NCI-H2081 (cell line): ENCODE measurements around the gene STK39.

Source experiments
- DNase-seq, 2 experiments: peaks; one replicate each; lab custom pipeline; 2025; lab: John Stamatoyannopoulos, UW

The STK39 gene

DNA sequence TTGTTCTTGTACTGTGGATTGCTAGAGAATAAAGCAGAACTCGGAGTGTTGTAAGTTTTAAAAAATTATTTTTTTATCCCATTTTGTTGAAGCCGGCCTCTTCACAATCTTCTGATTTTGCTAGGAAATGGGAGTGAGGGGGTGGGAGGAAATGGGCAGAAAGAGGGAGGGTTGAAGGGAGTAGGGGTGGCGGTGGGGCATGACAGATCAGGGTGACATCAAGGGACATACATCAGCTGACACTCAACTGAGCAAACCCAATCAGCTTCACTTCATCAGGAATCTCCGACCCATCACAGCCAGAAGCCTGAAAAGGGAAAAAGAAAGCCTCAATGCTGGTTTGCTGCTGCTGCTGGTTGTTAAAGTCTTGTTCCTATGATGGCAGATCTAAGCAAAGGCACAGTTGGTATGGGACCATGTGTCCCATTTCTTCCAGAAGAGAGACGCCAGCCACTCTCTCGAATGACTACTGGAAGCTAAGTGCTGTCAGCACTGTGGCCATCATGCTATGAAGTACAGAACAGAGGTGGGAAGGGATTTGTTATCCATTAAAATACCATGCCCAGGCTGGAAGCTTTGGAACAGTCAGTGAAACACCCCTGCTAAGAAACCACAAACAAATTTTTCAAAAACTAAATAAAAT is 292.0 kb downstream of the STK39 start:
- no peak for DNase-seq

DNA sequence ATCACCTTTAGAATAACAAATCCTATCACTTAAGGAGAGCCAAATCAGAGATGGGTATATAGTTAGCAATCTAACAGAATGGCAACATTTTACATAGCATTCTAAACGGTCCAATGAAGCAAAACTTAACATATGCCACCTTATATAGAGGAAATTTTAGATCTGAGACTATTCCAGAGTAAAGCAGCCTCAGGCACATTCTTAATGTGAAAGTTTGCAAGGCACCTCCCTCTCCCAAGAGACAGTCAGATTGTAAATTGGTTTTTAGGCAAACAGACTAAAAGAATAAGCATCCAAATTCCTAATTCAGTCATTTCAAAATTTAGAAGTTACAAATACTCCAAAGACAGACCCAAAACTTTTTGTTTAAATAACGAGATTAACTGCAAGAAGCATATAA is 292.9 kb downstream of the STK39 start:
- no peak for DNase-seq

DNA sequence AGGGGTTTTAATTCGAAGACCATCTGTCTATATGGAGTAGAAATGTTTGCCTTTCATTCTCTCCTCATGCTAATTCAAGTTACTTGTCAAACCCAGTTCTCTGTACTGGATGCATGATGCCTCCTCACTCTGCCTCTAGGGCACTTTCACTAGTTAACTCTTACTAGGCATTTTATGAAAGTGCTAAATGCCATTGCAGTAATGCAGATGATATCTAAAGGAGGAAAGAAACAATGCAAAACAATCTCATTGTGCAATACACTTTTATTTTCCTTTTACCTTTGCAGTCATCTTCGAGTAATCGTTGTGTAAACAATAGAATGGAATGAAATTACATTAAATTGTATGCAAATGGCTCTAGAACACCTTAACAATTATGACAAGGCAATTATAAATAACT is 293.6 kb downstream of the STK39 start:
- no peak for DNase-seq

DNA sequence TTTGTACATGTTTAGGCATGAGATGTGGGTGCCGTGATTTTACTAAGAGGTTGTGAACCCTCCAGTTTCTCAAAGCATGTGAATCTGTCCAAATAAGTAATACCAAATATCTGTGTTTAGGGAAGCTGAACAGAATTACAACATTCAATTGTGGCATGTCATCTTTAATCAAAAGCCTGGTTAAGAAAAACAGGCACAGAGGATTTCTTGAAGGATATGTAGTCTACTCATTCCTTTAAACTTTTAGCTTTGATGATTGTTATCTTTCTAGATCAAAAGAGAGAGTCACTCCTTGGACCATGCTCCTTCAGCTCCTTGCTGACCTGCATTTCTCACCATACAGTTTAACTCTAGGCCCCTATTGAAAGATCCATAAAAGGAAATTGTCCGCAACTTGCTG is 296.8 kb downstream of the STK39 start:
- DNase-seq = no peak

DNA sequence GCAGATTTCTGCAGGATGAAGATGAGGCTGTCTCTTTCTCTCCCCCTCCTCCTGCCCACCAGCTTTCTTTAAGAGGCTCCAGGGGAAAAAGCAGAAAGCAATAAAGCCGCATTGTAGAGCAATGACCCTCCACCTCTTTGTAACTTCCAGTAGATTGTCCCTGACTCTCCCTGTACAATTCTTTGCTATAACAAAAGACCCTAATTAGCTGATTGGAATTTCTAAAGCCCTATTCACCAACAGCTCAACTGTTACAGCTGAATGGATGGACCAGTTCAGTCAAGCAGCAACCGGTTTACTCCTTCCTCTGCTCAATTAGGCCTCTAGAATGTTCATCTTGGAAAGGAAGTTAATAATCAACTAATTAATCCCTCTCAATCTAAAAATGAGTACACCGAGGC is 301.0 kb downstream of the STK39 start:
- no peak for DNase-seq

DNA sequence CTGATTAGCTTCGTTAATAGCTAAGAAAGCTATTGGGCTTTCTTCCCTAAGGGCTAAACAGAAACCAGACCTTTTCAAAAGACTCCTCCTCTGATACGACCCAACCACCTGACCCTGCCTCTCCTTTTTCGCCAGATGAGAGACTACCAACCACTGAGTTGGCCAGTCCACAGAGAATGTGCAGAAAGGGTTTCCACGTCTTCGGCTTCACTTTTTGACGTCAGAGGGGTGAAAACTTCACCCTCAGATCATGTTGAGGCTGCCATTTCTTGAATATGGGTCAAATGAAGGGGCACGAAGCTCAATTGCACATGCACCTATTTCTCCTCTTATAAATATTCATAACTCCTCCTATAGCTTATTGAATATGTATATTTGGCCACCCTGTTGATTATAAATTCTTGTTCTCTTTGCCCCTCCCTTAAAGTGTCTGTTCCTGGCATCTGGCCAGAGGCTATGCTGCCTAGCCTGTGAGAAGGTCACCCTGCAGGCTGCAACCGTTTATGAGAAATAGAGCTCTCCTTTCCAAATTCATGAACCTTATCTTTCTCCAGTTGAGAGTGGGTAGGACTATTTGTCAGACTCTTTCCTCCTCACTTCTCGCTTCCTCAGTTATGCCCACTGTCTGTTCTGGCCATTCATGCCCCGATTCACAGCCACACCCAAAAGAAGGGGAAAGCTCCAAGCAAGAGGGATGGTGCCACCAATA is 301.6 kb downstream of the STK39 start:
- DNase-seq = no peak

DNA sequence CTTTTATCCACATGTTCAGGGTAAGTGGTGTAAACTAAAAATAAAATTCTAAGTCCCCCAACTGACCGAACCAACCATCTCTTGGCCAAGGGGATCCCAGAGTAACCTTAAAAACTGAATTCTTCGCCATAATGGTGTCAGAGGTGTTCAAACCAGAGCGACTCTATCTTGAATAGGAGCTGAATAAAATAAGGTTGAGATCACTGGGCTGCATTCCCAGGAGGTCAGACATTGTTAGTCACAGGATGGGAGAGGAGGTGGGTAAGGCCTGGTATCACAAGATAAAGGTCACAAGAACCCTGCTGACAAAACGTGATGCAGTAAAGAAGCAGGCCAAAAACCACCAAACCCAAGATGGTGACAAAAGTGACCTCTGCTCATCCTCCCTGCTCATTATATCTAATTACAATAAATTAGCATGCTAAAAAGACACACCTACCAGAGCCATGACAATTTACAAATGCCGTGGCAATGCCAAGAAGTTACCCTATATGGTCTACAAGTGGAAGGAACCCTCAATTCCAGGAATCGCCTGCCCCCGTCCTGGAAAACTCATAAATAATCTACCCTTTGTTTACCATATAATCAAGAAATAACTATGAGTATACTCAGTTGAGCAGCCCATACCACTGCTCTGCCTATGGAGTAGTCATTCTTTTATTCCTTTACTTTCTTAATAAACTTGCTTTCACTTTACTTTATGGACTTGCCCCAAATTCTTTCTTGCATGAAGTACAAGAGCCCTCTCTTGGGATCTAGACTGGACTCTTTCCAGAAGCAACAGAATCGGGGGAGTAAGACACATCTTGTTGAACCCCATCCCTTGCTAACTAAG is 302.4 kb downstream of the STK39 start:
- DNase-seq = no peak

DNA sequence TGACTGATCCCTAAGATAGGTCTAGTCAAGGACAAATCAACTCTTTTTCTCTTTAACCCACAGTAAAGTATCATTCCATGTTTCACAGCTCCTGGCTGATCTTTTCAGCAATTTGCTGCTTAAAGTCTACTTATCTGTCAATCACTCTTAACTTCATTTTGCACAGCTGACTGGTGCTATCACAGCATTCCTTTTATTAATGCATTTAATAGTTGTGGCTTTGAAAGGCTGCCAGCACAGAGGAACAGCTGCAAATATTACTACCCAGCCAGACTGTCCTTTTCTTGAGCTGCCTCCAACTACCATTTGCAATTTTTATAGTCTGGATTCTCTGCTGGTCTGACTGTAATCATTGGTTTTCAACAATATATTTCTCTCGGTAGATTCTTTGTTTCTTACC is 303.5 kb downstream of the STK39 start:
- DNase-seq = no peak

DNA sequence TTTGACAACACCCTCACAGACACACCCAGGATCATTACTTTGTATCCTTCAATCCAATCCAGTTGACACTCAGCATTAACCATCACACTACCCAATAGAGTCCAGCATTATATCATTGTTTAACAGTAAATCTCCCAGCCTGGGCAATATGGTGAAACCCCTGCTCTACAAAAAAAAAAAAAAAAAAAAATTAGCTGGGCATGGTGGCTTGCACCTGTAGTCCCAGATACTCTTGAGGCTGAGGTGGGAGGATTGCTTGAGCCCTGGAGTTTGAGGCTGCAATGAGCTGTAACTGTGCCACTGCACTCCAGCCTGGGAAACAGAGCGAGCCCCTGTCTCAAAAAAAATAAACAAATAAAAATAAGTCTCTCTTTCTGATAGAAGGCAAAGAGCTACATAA is 304.0 kb downstream of the STK39 start:
- no peak for DNase-seq

DNA sequence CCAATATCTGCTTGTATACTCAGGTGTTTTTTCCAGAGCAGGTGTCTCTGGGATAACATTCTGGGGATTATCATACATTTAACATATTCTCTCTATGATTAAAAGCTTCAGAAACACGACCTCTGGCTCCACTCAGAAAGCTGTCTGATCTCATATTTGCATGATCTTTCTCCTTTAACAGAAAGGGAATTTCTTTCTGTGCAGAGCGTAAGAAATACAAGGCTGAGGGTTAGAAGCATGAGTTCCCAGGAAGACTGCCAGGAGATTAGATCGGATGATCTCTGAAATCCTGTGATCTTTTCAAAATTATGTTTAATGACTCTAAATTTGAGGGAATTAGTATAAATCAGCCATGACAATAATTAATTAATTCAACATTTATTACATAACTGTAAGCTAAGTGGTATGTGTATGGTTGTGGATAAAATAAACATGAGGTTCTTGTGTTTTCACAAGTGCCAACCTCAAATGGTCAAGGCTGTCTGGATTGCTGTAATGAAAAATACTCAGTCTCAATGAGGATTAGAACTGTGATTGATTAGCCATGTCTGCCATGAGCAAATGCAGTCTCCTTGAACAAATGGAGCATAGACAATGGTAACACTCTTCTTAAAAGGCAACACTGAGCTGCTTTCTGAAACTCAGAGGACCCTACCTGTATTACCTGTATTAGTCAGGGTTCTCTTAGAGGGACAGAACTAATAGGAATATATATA is 304.9 kb downstream of the STK39 start:
- no peak for DNase-seq

DNA sequence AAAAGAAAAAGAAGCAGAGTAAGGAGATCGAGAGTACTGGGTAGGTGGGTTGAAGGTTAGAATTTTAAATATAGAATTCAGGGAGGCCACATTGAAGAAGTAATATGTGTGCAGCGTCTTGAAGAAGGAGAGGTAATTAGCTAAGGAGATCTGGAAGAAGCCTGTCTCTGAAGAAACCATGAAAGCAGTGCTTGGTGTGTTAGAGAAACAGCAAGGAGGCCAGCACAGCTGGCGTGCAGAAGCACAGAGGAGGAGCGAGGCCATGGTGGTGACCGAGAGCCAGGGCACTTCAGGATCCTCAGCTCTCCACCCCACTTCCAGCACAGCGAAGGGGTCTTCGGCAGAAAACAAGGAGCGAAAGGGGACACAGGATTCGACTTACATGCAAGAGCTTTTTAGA is 305.8 kb downstream of the STK39 start:
- no peak for DNase-seq

DNA sequence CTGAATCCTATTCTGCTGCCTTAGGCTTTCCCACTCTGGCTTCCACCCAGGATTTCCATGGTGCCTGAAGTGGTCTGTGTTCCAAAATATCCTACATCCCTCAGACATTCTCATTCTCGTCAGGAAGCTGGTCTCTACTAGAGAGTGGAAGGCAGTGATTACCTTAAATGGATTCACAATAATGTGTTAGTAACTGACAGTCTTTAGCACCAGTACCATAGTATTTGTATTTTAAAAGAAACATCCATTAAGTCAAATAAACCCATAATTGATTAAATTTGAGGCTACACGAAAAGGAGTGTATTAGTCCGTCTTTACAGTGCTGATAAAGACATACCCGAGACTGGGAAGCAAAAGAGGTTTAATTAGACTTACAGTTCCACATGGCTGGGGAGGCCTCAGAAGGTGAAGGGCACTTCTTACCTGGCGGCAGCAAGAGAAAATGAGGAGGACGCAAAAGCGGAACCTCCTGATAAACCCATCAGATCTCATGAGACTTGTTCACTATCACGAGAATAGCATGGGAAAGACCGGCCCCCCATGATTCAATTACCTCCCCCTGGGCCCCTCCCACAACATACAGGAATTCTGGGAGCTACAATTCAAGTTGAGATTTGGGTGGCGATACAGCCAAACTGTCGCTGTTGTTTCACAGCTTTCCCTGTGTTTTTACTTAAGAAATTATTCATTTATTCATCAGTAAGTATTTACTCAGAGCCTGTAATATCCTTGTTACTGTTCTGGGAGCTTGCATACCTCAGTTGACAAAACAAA is 306.5 kb downstream of the STK39 start:
- no peak for DNase-seq

DNA sequence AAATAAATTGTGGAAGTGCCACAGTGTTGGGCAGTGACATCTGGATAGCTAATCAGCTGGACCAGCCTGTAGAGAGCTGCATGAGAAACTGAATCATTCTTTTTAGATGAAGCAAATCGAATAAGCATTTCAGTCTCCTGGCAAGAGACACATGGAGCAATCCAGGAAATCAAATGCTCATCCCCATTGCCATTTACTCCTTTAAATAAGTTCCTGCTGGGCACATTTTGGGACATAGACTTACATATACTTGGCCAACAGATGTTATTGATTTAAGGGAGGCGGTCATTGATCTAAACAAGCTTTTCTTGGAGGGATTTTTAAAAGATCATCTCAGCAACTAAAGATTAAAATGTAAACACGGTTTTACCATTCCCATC is 307.1 kb downstream of the STK39 start:
- DNase-seq = no peak

DNA sequence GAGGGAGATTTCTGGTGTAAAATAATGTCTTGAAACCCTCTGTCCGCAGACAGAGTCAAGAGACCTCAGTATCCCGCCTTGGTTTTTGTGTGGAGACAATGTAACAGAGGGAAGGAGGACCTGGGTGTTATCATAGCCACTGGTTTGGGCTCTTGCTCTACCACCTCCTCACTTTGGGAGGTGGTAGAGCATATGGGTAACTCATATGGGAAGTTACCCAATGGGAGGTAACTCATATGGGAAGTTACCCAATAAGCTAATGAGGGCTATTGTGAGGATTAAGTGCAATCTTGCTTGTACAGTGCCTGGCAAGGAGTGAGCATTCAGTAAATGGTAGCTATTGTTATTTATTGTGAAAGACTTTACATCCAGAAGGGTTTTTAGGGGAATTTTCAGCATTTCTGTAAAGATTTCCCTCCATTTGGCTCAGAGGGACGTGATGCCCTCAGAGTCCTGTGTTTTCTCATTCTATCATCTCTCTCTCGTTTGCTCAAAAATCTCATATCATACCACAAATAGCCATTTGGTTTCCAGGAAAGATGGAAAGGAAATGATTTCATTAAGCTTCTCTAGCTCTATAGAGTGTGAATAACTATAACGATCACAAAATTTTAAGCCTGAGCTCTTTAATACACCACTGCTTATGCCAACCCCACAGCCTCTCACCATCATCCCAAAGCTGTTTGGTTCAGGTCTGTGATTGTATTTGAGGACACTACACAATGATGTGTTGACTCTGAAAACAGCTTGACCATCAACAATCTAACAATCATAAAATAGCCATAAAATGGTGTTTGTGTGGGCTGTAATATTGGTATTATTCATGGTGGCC is 307.7 kb downstream of the STK39 start:
- DNase-seq = no peak

DNA sequence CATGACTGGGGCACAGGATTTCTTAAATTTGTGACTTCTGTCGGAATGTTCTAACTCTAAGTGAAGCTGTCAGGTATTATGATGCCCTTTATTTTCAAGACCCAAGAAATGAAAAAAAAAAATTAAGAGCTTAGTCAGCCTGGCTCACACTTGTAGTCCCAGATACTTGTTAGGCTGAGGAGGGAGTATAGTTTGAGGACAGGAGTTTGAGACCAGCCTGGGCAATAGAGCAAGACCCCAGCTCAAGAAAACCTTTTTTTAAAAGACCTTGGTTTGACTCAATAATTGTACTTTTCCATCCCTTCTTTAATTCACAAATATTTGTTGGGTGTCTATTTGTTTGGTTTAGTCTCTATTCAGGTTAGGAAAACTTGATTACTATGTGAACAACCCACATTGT is 310.0 kb downstream of the STK39 start:
- no peak for DNase-seq

DNA sequence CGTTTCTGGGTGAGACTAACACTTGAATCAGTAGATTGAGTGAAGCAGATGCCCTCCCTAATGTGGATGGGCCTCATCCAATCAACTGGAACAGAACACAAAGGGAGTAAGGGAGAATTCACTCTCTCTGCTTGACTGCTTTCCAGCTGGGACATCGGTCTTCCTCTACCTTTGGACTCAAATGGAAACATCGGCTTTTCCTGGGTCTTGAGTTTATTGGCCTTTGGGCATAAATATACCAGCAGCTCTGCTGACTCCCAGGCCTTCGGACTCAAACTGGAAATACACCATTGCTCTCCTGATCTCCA is 311.6 kb downstream of the STK39 start:
- DNase-seq = no peak

DNA sequence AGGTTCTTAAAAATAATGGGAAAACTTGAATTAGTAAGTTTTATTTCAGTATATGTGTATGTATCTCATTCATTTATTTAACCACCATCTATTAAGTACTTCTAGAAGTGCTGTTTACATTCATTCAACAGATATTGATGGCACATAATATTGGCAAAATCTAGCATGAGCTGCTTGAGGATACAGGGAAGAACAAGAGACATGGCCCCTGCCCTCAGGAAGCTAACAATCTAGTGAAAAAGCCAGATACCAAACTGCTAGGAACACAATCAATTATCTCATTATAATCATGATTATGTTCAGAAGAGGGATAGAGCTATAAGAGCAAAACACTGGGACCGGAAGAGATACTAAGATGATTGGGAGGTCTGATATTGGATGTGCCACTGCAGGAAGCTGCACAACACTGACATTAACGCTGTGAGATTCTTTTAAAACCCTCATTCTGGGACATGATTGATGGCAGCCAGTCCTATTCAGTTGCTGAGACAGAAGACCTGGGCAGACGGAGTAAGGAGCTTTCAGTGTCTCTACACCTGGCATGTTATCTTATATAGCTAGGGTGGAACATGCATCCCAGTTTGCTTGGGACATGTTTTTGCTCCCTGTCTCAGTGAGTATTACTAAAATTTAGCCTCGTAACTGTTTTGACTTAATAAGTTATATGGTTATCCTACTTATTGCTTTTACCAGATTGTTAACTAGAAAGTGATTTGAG is 314.1 kb downstream of the STK39 start:
- no peak for DNase-seq

DNA sequence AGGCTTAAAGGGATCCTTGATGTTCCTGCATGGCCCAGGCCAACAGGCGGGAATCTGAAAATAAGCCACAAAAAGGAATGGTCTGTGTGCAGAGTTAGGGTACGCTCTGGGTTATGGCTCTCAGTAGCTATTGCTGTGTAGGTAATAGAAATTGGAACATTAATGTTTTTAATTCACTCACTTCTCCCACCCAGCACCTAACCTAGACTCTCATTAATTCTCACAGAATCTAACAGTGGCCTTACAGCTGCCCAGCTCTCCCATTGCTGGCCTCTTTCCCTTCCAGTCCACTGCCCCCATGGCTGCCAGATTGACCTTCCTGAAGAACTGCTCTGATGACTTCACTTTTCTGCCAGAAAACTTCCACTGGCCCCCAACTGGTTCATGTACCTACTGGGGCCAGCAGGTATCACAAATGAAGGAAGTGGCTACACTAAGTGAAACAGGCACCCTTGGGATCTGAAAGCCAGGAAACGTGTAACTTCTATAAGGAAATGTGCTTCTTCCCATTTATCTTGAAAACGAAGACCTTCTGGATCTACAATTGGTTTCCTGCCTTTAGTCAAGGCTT is 315.2 kb downstream of the STK39 start:
- DNase-seq = no peak

DNA sequence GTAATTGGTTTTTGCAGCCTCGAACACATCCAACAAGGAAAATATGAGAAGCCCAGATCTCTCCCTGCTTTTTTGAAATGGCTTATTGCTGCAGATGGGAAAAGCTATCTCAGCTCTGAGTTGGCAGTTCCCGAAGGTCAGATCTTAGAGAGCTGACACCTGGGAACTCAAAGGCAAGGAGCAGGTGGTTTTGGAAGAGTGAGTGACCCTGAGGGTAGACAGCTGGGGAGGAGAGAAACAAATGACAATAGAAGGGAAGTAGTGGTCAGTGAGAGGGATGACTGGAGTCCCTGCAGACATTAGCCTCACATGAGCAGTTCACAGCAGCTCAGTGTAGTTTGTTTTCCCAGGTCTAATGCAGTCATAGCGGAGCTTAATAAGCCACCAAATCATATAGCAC is 317.9 kb downstream of the STK39 start:
- DNase-seq = no peak

DNA sequence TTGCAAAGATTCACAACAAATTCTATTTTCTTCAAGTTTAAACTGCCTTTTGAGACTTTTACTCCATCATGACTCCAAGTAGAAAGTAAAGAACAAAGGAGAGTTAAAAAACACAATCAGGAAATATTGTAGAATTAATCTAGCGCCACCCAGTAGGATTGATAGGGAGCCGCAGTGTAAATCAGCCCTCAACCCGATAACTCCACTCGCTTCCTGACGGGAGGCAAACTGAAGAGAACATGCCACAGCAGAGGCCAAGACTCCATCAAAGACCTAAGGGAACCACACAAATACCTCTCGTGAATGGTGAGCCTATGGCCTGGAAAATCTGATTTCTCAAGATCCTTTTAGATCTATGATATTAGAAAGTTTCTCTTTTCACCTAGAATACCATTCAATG is 319.0 kb downstream of the STK39 start:
- no peak for DNase-seq
